Measurements from ENCODE around the gene DGKB.
A peak's percentile ranks its signal among the peaks of the same experiment; 100 is the strongest.

The DGKB gene

GRCh38 chr7:14839307-14839706 is 63.2 kb downstream of the DGKB start:
- Histone ChIP-seq H3K79me1 (replicated peaks; ENCODE audit: low read length, poor library complexity, severe bottlenecking) (no peaks in the 10 kb centered on the region), H3K4me2 (ENCODE audit: low read length, poor library complexity, severe bottlenecking) (no peak overlapping the region), H2BK5ac (ENCODE audit: low read depth, low read length, poor library complexity, severe bottlenecking) (no peak overlapping the region), H3K23ac (ENCODE audit: low read length in 2 of 2) (no peak overlapping the region), H2BK120ac (ENCODE audit: low read depth, low read length) (no peak overlapping the region), H2BK12ac (ENCODE audit: low read length in 2 of 2) (no peak overlapping the region), H3K9ac (ENCODE audit: low read length) (no peak overlapping the region), H3K18ac (ENCODE audit: low read depth in 1 of 2, low read length in 2 of 2) (no peak overlapping the region), H3K4me1 (ENCODE audit: control insufficient read depth, insufficient read depth, low read depth, low read length) (peaks cover 1% of the 10 kb centered on the region), H2AFZ (ENCODE audit: low read depth, low read length) (no peak overlapping the region), H2AK5ac (ENCODE audit: low read length, severe bottlenecking) (no peak overlapping the region), H3K27me3 (ENCODE audit: control insufficient read depth in 1 of 2, insufficient read depth in 1 of 2, low read length in 2 of 2) (no peaks in the 10 kb centered on the region), H4K91ac (ENCODE audit: low read length) (no peak overlapping the region), H2BK15ac (ENCODE audit: low read depth, poor library complexity, severe bottlenecking) (no peak overlapping the region), H3K36me3 (ENCODE audit: control insufficient read depth in 1 of 2, insufficient read depth in 2 of 2, low read depth in 1 of 2, low read length in 2 of 2) (no peaks in the 10 kb centered on the region), H3K4me3 (ENCODE audit: insufficient read depth in 1 of 2, low read depth in 1 of 2, low read length in 2 of 2) (no peak overlapping the region), H3K4ac (ENCODE audit: low read depth in 1 of 2, low read length in 2 of 2) (no peak overlapping the region), H4K8ac (ENCODE audit: low read length) (no peak overlapping the region), H3K27ac (ENCODE audit: low read length, poor library complexity, severe bottlenecking) (no peak overlapping the region), H3K9me3 (ENCODE audit: control insufficient read depth, low read length) (no peaks in the 10 kb centered on the region), H3K14ac (ENCODE audit: low read length in 2 of 2) (no peak overlapping the region)
- WGBS, result no CpG with 5 or more reads among the region's 1 CpG
- no peak for DNase-seq

GRCh38 chr7:14837216-14837615 is 65.3 kb downstream of the DGKB start:
- no peak overlapping the region for H4K8ac ChIP-seq (ENCODE audit: low read length)
- no peaks in the 10 kb centered on the region for H3K9me3 ChIP-seq (ENCODE audit: control insufficient read depth, low read length)
- no peaks in the 10 kb centered on the region for H3K36me3 ChIP-seq (ENCODE audit: control insufficient read depth in 1 of 2, insufficient read depth in 2 of 2, low read depth in 1 of 2, low read length in 2 of 2)
- H2BK12ac ChIP-seq (ENCODE audit: low read length in 2 of 2), result no peak overlapping the region
- H3K14ac ChIP-seq (ENCODE audit: low read length in 2 of 2), result no peak overlapping the region
- H3K4me1 ChIP-seq (ENCODE audit: control insufficient read depth, insufficient read depth, low read depth, low read length), result peaks cover 1% of the 10 kb centered on the region
- H2BK15ac ChIP-seq (ENCODE audit: low read depth, poor library complexity, severe bottlenecking), result no peak overlapping the region
- no peak for DNase-seq
- H2BK120ac ChIP-seq (ENCODE audit: low read depth, low read length), result no peak overlapping the region
- H2BK5ac ChIP-seq (ENCODE audit: low read depth, low read length, poor library complexity, severe bottlenecking), result no peak overlapping the region
- no peak overlapping the region for H4K91ac ChIP-seq (ENCODE audit: low read length)
- H3K9ac ChIP-seq (ENCODE audit: low read length), result peak overlapping the region; percentile 61
- H3K27ac ChIP-seq (ENCODE audit: low read length, poor library complexity, severe bottlenecking), result no peak overlapping the region
- H3K4ac ChIP-seq (ENCODE audit: low read depth in 1 of 2, low read length in 2 of 2), result no peak overlapping the region
- H3K4me3 ChIP-seq (ENCODE audit: insufficient read depth in 1 of 2, low read depth in 1 of 2, low read length in 2 of 2), result peak overlapping the region in 1 of 2 experiments; percentile 59
- no peak overlapping the region for H3K4me2 ChIP-seq (ENCODE audit: low read length, poor library complexity, severe bottlenecking)
- no peak overlapping the region for H3K18ac ChIP-seq (ENCODE audit: low read depth in 1 of 2, low read length in 2 of 2)
- H3K23ac ChIP-seq (ENCODE audit: low read length in 2 of 2), result no peak overlapping the region
- no peaks in the 10 kb centered on the region for H3K27me3 ChIP-seq (ENCODE audit: control insufficient read depth in 1 of 2, insufficient read depth in 1 of 2, low read length in 2 of 2)
- H2AFZ ChIP-seq (ENCODE audit: low read depth, low read length), result no peak overlapping the region
- no peaks in the 10 kb centered on the region for H3K79me1 ChIP-seq (replicated peaks; ENCODE audit: low read length, poor library complexity, severe bottlenecking)
- no peak overlapping the region for H2AK5ac ChIP-seq (ENCODE audit: low read length, severe bottlenecking)

DNA sequence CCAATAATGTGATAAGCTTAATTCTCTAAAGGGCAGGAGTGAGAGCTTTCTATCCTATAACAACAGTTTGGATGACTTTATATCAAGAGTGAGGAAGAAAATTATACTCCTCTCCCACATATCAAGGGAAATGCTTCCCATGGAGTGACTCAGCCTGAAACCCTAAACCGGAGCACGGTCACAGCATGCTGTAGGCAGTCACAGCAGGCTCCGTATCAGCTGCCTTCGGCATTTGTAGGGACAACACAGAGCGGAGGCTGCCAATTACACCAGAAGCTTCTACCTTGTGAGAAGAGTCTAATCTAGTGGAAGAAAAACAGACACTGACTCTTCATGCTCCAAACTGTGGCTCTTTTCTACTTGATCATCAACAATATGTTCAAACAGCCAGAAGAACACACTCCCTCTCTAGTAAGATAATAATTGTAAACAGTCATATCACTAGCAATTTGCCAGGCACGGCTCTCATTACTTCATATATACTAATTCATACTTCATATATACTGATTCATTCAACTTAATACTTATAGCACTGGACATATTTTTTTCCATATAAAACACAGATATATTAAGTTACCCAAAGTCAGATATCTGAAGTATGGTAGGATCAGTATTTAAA is 65.9 kb downstream of the DGKB start:
- no peak overlapping the region for H2BK120ac ChIP-seq (ENCODE audit: low read depth, low read length)
- WGBS, result 6% methylated on average over 4 of the region's 6 CpGs

GRCh38 chr7:14836006-14836405 is 66.5 kb downstream of the DGKB start:
- Histone ChIP-seq H3K4ac (ENCODE audit: low read depth in 1 of 2, low read length in 2 of 2) (no peak overlapping the region), H3K27ac (ENCODE audit: low read length, poor library complexity, severe bottlenecking) (peak overlapping the region; percentile 25), H2BK15ac (ENCODE audit: low read depth, poor library complexity, severe bottlenecking) (no peak overlapping the region), H3K36me3 (ENCODE audit: control insufficient read depth in 1 of 2, insufficient read depth in 2 of 2, low read depth in 1 of 2, low read length in 2 of 2) (no peaks in the 10 kb centered on the region), H2AFZ (ENCODE audit: low read depth, low read length) (no peak overlapping the region), H3K4me2 (ENCODE audit: low read length, poor library complexity, severe bottlenecking) (no peak overlapping the region), H3K4me1 (ENCODE audit: control insufficient read depth, insufficient read depth, low read depth, low read length) (peaks cover 1% of the 10 kb centered on the region), H3K79me1 (replicated peaks; ENCODE audit: low read length, poor library complexity, severe bottlenecking) (no peaks in the 10 kb centered on the region), H3K4me3 (ENCODE audit: insufficient read depth in 1 of 2, low read depth in 1 of 2, low read length in 2 of 2) (peak overlapping the region in 1 of 2 experiments; percentile 59), H3K23ac (ENCODE audit: low read length in 2 of 2) (no peak overlapping the region), H3K14ac (ENCODE audit: low read length in 2 of 2) (no peak overlapping the region), H3K9ac (ENCODE audit: low read length) (peak overlapping the region; percentile 61), H3K27me3 (ENCODE audit: control insufficient read depth in 1 of 2, insufficient read depth in 1 of 2, low read length in 2 of 2) (no peaks in the 10 kb centered on the region), H2BK5ac (ENCODE audit: low read depth, low read length, poor library complexity, severe bottlenecking) (no peak overlapping the region), H3K18ac (ENCODE audit: low read depth in 1 of 2, low read length in 2 of 2) (no peak overlapping the region), H4K8ac (ENCODE audit: low read length) (no peak overlapping the region), H2BK120ac (ENCODE audit: low read depth, low read length) (no peak overlapping the region), H2BK12ac (ENCODE audit: low read length in 2 of 2) (no peak overlapping the region), H3K9me3 (ENCODE audit: control insufficient read depth, low read length) (no peaks in the 10 kb centered on the region), H2AK5ac (ENCODE audit: low read length, severe bottlenecking) (no peak overlapping the region), H4K91ac (ENCODE audit: low read length) (no peak overlapping the region)
- WGBS, result 91% methylated on average over 2 of the region's 4 CpGs
- DNase-seq, result no peak

More for the DNA sequence above, 65.9 kb downstream of the DGKB start:
- no peaks in the 10 kb centered on the region for H3K9me3 ChIP-seq (ENCODE audit: control insufficient read depth, low read length)
- peak overlapping the region; percentile 4 for H4K8ac ChIP-seq (ENCODE audit: low read length)
- H3K18ac ChIP-seq (ENCODE audit: low read depth in 1 of 2, low read length in 2 of 2), result no peak overlapping the region
- no peak overlapping the region for H3K14ac ChIP-seq (ENCODE audit: low read length in 2 of 2)
- H3K4me1 ChIP-seq (ENCODE audit: control insufficient read depth, insufficient read depth, low read depth, low read length), result peaks cover 1% of the 10 kb centered on the region
- H2AFZ ChIP-seq (ENCODE audit: low read depth, low read length), result no peak overlapping the region
- peak; percentile 60 for DNase-seq
- H3K4me2 ChIP-seq (ENCODE audit: low read length, poor library complexity, severe bottlenecking), result peak overlapping the region; percentile 39
- no peak overlapping the region for H4K91ac ChIP-seq (ENCODE audit: low read length)
- H3K23ac ChIP-seq (ENCODE audit: low read length in 2 of 2), result no peak overlapping the region
- peak overlapping the region; percentile 61 for H3K9ac ChIP-seq (ENCODE audit: low read length)
- H2BK12ac ChIP-seq (ENCODE audit: low read length in 2 of 2), result no peak overlapping the region
- H3K27me3 ChIP-seq (ENCODE audit: control insufficient read depth in 1 of 2, insufficient read depth in 1 of 2, low read length in 2 of 2), result no peaks in the 10 kb centered on the region
- H3K36me3 ChIP-seq (ENCODE audit: control insufficient read depth in 1 of 2, insufficient read depth in 2 of 2, low read depth in 1 of 2, low read length in 2 of 2), result no peaks in the 10 kb centered on the region
- H3K4me3 ChIP-seq (ENCODE audit: insufficient read depth in 1 of 2, low read depth in 1 of 2, low read length in 2 of 2), result peak overlapping the region in 1 of 2 experiments; percentile 59
- H2BK5ac ChIP-seq (ENCODE audit: low read depth, low read length, poor library complexity, severe bottlenecking), result no peak overlapping the region
- no peak overlapping the region for H3K4ac ChIP-seq (ENCODE audit: low read depth in 1 of 2, low read length in 2 of 2)
- H3K79me1 ChIP-seq (replicated peaks; ENCODE audit: low read length, poor library complexity, severe bottlenecking), result no peaks in the 10 kb centered on the region
- H3K27ac ChIP-seq (ENCODE audit: low read length, poor library complexity, severe bottlenecking), result peak overlapping the region; percentile 74
- no peak overlapping the region for H2BK15ac ChIP-seq (ENCODE audit: low read depth, poor library complexity, severe bottlenecking)
- H2AK5ac ChIP-seq (ENCODE audit: low read length, severe bottlenecking), result no peak overlapping the region
